GM18868 (cell line): Measurements from ENCODE around the gene GRWD1.
A peak's percentile ranks its signal among the peaks of the same experiment; 100 is the strongest.

ENCODE experiments used
- ATAC-seq: cut with Tn5 transposase; IDR thresholded peaks from one replicate; pipeline ENCODE4 v1.9.1; 2021; ENCODE audit warnings: mild to moderate bottlenecking, moderate library complexity; ENCODE audit not compliant: unreplicated experiment

GRWD1 gene

DNA sequence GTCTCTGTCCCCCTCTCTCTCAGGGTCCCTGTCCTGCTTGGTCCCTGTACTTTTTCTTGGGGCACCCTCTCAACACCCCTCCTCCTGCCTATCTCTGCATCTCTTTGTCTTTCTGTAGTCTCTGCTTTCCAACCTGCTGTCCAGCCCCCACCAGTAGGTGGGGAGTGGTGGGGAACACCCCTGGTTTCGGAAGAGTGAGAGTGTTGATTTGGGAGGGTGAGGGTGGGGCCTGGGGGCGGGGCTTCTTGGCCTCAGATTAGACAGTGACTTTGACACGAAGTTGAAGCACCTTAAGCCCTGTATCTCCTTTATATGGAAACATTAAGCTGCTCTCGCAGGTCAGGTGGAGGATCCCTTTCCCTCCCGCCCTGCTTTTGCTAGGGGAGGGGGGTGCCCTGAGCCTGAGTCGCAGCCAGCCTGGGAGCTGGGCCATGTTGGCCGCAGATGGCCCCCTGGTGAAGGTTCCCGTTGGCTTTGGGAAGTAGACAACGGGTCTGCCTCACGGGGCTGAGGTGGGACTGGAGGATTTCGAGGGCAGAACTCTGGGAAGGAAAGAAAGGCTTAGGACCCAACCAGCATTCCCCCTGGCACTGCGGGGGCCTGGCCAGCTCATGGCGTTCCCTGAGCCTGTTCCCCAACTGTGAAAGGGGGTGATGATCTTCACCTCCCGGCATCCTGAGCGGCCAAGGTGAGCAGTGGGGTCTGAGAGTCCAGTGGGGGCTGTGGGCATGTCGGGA, 9.6 kb downstream of the GRWD1 start, which contains the start of gene KCNJ14:
KCNJ14 (plus strand) TSS at position 404 of the 737 bp plus-strand sequence. CDS start 6,151 bp downstream, outside the sequence.
- ATAC-seq, result no peak

- ATAC-seq, result no peak
Measured at GRCh38 chr19:48455908-48456562, 10.3 kb downstream of the GRWD1 start.

- ATAC-seq, result no peak
Measured at GRCh38 chr19:48456864-48457263, 11.1 kb downstream of the GRWD1 start.

DNA sequence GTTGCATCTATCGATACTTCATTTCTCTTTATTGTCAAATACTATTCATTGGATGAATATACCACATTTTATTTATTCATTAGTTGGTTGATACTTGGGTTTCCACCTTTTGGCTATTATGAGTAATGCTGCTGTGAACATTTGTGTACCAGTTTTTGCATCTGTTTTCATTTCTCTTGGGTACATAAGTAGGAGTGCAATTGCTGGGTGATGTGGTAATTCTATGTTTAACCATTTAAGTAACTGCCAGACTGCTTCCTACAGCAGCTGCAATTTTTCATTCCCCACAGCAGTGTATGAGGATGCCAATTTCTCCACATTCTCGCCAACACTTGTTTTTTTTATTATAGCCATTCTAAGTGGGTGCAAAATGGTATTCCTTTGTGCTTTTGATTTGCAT, 12.2 kb downstream of the GRWD1 start:
- ATAC-seq, result no peak

DNA sequence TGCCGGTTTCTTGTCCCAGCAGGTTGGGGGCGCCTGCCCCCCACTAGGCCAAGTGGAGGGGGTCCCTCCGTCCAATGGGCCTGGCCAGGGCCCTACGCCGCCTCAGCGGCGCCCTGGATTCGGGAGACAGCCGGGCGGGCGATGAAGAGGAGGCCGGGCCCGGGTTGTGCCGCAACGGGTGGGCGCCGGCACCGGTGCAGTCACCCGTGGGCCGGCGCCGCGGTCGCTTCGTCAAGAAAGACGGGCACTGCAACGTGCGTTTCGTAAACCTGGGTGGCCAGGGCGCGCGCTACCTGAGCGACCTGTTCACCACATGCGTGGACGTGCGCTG, 15.8 kb downstream of the GRWD1 start:
- no peak for ATAC-seq

DNA sequence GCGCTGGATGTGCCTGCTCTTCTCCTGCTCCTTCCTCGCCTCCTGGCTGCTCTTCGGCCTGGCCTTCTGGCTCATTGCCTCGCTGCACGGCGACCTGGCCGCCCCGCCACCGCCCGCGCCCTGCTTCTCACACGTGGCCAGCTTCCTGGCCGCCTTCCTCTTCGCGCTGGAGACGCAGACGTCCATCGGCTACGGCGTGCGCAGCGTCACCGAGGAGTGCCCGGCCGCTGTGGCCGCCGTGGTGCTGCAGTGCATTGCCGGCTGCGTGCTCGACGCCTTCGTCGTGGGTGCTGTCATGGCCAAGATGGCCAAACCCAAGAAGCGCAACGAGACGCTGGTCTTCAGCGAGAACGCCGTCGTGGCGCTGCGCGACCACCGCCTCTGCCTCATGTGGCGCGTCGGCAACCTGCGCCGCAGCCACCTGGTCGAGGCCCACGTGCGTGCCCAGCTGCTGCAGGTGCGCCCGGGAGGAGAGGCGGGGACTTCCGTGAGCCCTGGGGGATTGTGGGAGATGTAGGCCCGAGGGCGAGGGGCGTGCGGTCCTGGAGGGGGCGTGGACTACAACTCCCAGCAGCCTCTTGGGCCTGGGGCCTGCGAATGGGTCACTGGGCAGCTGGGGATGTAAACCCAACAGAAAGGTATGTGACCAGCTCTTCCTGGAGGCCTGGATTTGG, 16.3 kb downstream of the GRWD1 start:
- no peak for ATAC-seq

GRCh38 chr19:48465215-48465614, 19.4 kb downstream of the GRWD1 start:
- ATAC-seq, result no peak

- no peak for ATAC-seq
Measured at GRCh38 chr19:48466561-48467325, 21.0 kb downstream of the GRWD1 start.

DNA sequence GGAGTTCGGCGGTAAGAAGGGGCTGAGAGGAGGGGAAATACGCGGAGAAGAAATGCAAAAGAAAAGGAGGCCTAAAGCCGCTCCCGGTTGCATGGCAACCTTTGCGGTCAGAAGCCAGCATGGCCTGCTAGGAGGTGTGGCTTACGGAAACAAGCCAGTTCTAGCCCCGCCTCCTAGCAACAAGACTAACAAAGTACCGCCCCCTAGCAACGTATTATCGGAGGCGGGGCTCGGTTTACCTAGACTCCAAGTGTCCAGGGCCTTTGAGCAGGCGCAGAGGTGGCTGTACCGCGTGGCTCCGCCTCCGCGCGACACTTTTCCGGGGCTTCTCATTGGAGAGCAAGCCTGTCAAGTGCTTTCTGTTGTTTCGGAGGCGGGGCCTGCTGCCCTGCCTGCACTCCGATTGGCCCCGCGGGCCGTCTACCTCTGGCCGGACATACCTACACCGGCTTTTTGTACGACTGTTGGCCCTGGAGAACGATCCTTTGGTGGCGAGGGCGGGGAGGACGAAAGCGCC, 23.0 kb downstream of the GRWD1 start:
- peak; percentile 87 for ATAC-seq

DNA sequence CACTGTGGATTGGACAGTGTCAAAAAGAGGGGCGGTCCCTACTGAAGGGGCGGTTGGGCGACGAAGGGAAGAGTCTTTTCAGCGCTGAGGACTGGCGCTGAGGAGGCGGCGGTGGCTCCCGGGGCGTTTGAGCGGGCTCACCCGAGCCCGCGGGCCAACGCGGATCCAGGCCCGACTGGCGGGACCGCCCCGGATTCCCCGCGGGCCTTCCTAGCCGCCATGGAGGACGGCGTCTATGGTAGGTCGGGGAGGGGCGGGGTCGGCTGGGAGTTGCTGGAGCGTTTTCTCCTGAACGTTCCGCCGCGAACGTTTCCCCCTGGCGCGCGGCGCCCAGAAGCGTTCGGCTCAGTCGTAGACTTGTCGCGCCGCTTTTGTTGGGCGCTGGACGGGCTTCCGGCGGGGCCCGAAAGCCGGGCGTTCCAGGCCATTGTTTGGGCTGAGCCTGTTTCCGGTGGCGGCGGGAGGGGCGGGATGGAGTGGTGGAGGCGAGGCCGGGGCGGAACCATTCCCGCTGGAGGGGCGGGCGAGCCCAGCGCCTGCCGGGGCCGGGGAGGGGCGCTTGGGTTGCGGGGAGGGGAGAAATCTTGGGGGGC, 23.6 kb downstream of the GRWD1 start, which contains the start of gene CYTH2:
CYTH2 (plus strand) TSS at position 81 of the 593 bp plus-strand sequence; CDS start at position 220, 139 bp downstream.
- ATAC-seq, result peak; percentile 26

DNA sequence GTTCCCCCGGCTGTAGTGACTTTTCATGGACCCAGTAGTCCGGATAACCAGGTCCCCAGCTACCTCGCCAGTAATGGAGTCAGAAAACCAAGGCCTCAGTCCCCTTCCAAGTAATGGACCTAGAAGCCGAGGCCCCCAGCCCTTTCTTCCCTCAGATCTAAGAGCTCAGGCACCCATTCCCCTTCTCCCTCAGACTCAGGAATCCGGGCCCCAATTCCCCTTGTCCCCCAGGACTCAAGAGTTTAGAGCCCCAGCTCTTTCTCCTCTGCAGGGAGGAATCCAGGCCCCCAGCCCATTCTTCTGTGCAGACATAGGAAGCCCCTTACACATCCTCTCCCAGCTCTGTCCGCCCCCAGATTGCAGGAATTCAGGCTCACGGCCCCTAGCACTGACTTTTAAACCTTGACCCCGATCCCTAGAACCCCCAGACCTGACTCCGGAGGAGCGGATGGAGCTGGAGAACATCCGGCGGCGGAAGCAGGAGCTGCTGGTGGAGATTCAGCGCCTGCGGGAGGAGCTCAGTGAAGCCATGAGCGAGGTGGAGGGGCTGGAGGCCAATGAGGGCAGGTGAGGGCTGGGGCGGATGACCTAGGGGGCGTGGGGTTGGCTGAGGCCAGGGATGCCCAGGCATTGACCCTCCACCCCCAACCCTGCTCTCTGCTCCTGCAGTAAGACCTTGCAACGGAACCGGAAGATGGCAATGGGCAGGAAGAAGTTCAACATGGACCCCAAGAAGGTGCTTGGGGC, 24.3 kb downstream of the GRWD1 start:
- ATAC-seq, result no peak

DNA sequence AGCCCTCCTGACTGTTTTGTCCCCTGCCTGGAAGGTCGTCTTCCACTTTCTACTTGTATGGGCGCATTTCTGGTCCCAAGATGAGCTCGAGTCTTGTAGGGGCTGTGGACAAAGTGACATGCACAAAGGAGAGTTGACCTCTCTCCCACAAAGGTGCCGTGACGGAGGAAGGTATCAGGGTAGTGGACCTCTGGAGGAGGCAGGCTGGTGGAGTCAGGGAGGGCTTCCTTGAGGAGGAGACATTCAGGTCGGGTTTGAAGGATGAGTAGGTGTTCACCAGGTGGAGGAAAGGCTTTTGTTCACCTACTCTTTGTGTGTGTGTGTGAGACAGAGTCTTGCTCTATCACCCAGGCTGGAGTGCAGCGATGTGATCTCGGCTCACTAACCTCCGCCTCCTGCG, 25.1 kb downstream of the GRWD1 start:
- ATAC-seq, result no peak

GRCh38 chr19:48471836-48472235, 26.1 kb downstream of the GRWD1 start:
- ATAC-seq, result no peak

GRCh38 chr19:48473161-48473966, 27.6 kb downstream of the GRWD1 start:
- ATAC-seq, result no peak

DNA sequence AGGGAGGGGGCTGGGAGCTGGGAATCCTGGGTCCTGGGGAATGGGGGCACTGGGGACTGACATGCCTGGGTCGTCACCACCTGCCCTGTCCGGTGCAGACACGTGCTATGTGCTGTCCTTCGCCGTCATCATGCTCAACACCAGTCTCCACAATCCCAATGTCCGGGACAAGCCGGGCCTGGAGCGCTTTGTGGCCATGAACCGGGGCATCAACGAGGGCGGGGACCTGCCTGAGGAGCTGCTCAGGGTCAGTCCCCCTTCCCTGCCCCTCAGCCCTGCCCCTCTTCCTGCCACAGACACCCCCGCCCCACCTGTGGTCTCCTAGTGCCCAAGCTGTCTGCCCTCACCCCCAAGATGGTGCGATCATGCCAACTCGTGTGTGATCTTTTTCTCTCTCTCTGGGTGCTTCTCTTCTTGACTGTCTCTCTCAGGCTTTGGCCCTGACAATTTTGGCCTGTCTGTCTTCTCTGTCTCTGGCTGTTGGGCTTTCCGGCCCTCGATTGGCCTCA, 28.4 kb downstream of the GRWD1 start:
- ATAC-seq, result no peak

DNA sequence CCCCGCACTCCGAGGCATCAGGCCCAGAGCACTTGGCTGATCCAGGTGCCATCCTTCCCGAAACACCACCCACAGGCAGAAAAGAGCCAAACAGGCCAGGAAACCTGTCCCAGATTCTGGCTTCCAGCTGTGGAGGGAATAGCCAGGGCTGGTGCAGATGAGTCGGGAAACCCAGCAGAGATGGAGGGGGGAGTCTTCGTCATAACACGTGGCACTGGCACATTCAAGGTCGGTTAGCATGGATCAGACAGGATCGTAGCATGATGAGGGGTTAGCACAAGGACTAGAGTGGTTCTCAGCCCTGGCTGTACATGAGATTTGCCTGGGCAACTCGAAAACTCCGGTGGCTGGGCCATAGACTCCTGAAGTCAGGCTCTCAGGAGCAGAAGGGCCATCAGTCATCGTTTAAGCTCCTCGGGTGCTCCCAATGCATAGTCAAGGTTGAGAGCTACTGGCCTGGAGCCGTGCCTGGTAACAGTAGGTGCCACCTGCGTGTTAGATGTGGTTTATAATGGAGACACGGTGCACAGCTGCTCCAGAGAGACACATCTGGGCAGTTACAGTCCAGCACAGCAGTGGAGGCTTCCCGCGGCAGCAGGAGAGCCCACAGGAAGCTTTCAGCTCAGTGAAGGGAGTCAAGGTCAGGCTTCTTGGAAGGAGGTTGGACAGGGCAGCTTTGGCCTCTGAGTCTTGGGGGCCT, 29.7 kb downstream of the GRWD1 start:
- no peak for ATAC-seq

DNA sequence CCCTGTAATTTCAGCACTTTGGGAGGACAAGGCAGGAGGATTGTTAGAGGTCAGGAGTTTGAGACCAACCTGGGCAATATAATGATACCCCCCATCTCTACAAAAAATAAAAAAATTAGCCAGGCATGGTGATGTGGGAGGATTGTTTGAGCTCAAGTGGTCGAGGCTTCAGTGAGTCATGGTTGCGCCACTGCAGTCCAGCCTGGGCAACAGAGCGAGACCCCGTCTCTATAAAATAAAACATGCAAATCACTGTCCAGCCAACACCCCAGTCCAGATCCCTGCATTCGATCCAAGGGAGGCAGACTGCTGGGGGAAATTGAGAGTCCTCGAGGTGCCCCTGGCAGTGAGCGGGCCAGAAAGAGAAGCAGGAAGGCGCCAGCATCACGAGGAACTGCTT, 30.4 kb downstream of the GRWD1 start:
- ATAC-seq, result no peak

DNA sequence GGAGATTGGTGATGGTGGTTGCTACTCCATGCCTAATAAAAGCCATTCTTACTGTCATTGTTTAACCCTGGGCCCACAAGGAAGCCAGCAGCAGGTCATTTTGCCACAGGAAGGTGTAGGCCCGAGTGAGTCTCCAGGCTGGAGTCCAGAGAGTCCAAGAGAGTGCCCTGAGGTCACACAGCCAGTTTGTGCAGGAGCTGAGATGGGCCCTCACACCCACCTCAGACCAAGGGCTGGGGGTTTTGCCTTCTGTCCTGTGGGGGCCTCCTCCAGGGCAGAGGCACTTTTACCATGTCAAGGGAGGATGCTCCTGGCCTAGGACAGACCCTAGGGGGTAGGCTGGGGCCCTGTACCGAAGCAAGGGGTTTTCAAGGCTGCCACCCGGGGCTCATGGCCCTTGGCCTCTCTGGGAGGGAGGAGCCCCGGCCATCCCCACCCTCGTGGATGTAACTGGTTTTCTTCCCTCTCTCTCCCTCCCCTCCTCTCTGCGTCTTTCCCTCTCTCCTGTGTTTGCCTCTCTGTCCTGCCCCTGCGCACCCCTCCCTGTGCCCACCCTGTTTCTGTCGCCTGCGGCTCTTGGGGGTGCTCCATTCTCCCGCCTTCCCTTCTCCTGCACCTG, 31.4 kb downstream of the GRWD1 start:
- no peak for ATAC-seq
